ENCODE results near the gene GLIS1.

GRCh38 chr1:53763461-53763860 is 24.5 kb upstream of the GLIS1 start:
- TF ChIP-seq GATA2 (IDR thresholded peaks at IDR 0.05; ENCODE audit: low read depth, low read length), result no peak
- TF ChIP-seq GATA3 (IDR thresholded peaks at IDR 0.05; ENCODE audit: low read depth, low read length), result no peak

Data from SH-SY5Y (cell line).